EH (cell line): Measurements from ENCODE around the gene COP1.
"Not testable (repeated sequence)": the region's sequence is repeated elsewhere in the genome, so short reads cannot be mapped to it uniquely, and the experiment has no call there.

ENCODE experiments used
- DNase-seq: peaks from one replicate; pipeline ENCODE4 v3.0.0-alpha.2; 2015; ENCODE audit warnings: low read depth

COP1 gene

DNA sequence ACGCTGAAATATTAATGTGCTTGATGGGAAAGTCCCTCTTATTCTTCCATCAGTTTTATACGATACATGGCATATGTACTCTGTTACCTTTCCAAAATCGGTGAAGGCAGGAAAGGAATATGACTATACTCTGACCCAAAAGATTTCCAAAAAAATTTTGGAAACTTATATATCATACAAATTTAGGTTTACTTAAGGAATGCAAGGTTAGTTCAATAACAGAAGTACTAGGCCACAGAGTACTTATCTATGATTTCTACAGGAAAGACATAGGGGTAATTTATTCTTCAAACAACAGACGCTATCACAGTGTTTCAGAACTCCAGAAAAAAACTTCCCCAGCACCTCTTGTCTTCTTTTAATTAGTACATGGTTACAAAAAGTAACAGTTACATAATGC lies 84.8 kb downstream of the COP1 start:
- no peak for DNase-seq

DNA sequence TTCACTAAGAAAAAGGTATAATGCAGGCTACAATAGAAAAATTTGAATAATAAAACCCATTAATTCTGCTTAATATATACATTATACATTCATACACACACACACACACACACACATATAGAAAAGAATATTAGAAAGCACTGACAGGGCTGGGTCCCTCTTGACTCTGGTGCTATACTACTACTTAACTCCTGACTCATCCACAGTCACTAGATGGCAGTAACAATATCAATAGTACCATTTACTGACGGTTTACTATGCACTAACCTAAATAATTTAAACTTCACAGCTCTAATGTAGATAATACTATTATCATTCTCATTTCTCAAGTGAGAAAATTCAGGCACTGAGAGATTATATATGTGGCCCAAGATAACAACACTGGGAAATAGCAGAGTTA lies 87.5 kb downstream of the COP1 start:
- DNase-seq, result peak; percentile 16

DNA sequence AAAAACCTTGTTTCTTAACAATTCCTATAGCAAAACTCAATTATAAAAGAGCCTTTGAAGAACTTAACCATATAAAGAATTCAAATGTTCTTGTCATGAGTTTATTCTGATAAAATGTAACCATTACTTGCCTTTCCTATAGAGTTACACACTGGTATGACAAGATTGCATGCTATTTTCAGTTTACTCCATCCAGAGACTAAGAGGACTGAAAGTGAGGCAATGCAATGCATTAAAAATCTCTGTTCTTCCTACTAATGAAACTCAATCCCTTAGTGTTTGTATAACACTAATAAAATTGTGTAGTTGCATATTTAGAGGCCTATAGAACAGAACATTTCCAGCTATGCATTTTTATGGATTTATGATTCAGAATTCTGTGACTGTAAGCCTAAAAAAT lies 88.1 kb downstream of the COP1 start:
- peak; percentile 57 for DNase-seq

DNA sequence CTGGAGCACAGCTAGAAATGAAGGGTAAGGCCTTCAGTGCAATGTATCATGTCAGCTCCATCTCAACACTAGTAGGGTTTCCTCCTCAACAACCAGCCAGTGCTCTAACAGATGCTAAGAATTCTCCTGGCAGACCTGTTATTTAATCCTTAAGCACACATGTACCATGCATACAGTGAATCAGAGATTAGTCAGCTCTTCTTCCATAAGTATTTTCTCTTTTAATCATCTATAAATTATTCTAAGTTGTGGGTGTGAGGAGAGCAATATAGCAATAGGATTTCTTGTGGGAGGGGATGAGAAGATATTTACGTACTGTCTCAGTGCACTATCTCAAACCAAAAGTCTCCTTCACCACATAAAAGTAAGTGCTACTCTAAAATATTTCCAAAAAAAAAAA lies 95.3 kb downstream of the COP1 start:
- peak; percentile 7 for DNase-seq

DNA sequence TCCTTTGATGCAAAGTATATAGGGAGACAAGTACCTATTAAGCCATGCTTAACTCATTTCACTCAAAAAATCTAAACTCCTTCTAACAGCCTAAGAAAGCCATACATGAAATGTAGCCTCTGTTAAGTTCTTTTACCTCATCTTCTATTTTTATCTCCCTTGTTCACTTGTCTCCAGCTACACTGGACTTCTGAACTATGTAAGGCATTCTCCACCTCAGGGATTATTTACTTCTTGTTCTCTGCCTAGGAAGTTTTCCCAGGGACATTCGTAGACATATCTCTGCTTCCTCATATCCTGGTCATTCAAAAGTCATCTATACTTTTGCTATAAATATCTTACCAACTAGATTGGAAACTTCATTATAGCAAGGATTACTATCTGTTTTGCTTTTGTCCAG lies 96.9 kb downstream of the COP1 start:
- peak; percentile 63 for DNase-seq

DNA sequence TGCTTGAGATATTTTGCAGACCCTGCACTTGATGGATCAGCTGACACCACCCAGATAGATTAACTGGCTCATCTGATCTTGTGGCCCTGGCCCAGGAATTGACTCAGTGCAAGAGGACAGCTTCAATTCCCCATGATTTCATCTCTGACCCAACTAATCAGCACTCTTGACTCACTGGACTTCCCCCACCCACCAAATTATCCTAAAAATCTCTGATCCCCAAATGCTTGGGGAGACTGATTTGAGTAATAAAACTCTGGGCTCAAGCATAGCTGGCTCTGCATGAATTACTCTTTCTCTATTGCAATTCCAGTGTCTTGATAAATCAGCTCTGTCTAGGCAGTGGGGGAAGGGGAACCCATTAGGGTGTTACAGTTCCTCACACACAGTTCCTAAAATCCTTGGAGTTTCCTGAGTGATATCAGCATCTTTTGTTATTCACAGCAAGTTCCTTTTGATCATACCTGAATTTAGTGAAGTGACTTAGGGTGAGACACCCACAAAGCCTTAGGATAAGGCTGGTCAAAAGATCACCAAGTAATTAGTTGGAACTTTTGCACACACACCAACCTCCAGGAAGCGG lies 104.2 kb downstream of the COP1 start:
- peak; percentile 20 for DNase-seq

DNA sequence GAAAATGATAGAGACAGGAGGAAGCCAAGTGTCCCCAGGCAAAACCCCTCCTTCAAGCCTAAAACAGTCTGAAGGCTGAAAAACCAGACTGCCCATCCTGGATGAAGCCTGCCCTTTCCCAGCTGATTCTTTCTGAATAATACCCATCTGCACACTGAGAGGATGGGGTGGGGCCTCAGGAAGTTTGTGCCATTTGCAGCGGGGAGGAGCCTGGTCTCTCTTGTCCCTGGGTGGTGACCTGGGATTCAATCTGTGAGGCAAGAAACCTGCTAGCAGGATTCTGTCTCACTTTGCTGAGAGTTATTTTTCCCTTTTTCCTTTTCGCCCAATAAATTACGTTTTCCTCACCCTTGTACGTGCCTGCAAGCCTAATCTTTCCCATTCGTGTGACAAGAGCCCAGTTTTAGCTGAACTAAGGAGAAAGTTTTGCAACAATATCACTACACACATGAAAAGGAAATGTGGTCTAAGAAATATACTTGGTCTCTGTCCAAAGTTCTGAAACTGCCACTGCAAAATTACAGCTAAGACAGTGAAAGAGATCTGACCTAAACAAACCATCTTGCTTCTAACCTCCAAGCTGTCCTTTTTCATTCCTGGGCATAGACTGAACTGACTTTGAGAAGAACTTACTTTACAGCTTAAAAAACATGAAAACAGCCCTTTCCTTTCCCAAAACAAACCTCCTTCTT lies 105.0 kb downstream of the COP1 start:
- DNase-seq, result peak; percentile 47

DNA sequence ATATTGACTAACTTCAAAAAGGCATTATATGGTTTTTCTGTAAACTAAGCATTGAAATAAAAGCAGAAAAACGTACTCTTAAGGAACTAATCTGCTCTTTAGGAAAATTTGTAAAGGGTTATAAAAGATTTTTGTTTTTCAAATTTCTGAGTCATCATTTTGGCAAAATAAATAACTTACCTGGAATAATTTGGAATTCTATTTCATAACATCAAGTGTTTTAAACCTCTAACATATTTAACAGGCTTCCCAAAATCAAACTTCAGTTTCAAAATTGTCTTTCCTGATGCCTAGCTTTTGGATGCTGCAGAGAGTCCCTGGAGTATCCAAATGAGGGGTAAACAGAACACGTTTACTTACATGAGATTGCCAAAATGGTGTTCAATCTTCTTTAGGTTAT lies 108.5 kb downstream of the COP1 start:
- no peak for DNase-seq

DNA sequence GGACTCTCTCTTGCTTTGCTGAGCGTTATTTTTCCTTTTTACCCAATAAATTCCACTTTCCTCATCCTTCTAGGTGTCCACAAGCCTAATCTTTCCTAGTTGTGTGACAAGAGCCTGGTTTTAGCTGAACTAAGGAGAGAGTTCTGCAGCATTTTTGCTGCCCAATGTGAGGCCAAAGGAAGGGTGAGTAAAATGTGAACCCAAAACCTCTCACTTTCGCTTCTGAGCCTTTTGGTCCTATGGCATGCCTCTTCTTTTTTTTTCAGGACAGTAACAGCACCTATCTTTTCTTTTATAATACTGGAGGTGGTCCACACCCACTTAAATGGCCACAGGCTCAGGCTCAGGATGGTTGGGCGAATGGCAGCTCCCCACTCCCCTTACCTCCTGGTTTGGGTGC lies 111.1 kb downstream of the COP1 start:
- no peak for DNase-seq

DNA sequence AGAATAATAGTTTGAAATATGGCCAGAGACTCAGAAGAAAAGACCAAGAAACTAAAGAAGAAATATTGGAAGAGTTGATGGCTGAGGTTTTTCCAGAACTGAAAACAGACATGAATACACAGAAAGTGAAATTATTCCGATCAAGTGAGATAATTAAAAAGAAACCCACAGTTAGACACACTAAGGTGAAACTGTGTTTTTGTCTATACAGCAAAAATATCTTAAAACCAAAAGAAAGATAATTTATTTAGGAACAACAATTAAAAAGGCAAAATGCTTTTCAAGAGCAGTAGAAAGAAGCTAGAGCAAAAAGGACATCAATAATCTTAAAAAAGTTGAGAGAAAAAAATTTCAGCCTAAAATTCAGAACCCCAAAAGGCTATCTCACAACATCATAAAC lies 116.3 kb downstream of the COP1 start:
- DNase-seq, result no peak

DNA sequence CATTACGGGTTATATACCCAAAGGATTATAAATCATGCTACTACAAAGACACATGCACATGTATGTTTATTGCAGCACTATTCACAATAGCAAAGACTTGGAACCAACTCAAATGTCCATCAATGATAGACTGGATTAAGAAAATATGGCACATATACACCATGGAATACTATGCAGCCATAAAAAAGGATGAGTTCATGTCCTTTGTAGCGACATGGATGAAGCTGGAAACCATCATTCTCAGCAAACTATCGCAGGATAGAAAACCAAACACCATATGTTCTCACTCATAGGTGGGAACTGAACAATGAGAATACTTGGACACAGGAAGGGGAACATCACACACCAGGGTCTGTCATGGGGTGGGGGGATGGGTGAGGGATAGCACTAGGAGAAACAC lies 119.3 kb downstream of the COP1 start:
- not testable (repeated sequence) for DNase-seq

DNA sequence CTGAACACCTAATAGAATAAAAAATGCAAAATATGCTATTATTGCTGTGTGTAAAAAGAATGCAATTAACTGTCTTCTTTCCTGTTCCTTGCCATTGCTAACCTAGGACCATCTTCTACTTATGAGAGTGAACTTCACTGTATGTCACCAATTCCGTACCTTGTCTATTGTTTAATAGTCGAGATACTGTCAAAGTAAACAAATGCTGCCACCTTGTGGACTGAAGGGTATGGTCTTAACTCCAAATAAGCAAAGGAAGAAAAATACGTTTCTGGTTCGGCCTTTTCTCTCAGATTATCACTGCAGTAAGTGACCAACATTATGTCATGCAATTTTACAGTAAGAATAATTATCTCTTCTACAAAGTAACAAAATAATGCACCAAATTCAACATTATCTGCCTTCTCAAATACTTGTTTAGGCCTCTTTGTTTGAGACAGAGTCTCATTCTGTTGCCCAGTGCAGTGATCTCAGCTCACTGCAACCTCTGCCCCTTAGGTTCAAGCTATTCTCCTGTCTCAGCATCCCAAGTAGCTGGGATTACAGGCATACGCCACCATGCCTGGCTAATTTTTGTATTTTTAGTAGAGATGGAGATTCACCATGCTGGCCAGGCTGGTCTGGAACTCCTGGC lies 133.4 kb downstream of the COP1 start:
- peak; percentile 69 for DNase-seq

DNA sequence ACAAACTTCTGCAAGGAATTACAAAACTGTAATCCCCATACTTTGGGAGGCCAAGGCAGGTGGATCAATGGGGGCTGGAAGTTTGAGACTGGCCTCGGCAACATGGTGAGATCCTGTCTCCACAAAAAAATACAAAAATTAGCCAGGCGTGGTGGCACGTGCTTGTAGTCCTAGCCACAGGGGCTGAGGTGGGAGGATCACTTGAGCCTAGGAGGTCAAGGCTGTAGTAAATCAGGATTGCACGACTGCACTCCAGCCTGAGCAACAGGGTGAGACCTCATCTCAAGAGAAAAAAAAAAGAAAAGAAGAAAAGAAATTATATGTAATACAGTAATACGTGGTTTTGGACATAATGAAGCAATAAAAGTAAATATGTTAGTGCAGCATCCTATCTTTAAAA lies 138.2 kb downstream of the COP1 start:
- no peak for DNase-seq

DNA sequence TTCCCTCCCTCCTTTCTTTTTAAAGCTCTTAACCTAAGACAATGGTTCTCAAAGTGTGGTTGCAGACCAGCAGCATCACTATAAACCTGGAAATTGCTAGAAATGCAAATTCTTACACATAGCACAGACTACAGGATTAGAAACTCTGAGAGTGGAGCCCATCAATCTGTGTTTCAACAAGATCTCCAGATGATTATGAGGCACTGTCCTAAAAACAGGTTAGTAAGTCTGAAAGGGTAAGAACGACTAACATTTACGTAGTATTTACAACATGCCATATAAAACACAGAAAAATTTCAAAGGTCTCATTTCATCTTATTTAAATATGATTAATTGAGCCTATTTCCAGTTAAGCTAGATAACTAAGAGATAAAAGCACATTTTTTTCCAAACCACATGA lies 138.8 kb downstream of the COP1 start:
- no peak for DNase-seq

DNA sequence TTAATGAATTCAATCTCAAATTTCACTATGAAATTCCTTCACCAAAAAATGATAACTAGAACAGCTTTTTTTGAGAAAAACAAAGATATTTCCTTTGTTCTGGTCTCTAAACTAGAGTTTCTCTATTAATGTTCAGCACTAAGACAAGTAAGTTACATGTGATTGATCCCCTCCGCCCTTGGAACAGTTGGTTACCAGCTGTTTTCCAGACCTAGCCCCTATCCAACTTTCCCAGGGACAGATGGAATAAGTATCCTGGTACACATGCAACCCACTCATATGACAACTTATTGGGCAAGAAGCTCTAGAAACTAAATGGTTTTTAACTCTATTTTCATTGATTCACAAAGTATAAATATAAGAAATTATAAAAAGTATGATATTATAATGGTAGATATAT lies 140.4 kb downstream of the COP1 start:
- no peak for DNase-seq

DNA sequence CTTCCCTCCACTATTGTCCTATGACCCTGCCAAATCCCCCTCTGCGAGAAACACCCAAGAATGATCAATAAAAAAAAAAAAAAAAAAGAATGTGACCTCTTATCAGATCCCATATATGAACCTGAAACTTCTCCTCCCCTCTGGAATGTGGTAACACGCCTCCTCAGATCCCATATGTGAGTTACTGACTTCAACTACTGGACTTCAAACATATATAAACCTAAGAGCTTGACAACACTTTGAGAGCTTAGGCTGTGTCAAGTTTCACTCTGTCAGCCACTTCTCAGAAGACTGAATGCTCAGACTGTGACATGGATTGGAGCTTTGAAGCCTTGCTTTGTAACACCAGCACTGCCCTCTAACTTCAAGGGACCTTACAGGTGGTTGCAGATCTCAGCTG lies 148.4 kb downstream of the COP1 start:
- no peak for DNase-seq

DNA sequence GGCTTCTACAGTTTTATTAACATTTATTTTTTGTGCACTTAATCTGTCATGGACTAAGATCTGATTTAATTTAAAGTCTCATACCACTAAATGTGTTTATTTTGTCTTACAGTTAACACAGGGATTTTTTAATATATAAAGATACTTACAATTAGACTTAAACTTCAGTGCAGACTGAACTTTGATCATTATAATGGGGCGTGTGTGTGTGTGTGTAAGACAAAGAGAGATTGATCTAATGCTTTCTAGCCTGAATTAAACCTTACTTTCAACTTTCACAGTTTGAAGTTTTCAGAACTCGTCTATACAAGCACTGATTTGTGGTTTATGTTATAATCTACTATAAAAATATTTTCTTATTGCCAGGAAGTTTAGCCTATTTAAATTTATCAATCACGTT lies 150.8 kb downstream of the COP1 start:
- no peak for DNase-seq

DNA sequence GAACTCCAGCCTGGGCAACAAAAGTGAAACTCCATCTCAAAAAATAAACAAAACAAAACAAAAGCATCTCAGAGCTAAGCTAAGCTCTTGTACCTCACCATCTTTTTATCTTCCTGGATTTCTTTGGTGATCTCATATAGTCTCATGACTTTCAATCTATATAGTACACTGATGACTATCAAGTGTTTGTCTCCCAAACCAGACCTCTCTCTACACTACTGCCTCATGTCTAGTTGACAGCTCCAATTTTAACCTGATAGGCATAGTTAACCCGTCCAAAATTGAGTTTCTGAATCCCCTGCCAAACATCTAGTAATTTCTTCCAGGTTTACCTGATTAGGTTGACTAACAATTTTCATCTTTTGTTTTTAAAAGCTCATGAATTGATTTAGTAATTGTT lies 151.7 kb downstream of the COP1 start:
- DNase-seq, result no peak

DNA sequence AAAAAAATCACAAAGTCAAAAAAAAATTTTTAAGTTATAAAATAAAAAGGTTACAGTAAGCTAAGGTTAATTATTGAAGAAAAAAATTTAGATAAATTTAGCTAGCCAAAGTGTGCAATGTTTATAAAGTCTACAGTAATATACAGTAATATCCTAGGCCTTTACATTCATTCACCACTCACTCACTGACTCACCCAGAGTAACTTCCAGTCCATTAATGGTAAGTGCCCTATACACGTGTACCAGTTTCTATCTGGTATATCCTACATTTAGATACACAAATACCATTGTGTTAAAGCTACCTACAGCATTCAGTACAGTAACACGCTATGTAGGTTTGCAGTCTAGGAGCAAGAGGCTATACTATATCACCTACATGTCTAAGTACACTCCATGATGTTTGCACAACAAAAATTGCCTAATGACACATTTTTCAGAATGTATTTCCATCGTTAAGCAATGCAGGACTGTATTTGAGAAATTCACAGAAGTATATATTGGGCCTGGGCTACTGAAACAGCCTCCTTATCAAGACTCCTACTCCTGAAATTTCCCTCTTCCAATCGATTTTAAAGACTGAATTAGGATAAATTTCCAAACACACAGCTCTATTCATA lies 155.1 kb downstream of the COP1 start:
- no peak for DNase-seq

DNA sequence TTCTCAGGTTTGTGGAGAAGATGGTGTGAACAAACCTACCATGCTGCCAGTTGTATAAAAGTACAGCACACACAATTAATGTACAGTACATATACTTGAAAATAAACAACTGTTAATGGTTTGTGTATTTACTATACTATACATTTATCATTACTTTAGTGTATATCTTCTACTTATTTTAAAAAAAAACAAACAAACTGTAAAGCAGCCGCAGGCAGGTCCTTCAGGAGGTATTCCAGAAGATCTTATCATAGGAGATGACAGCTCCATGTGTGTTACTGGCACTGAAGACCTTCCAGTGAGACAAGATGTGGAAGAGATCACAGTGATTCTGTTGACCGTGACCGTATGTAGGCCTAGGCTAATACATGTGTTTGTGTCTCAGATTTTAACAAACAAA lies 155.7 kb downstream of the COP1 start:
- no peak for DNase-seq

DNA sequence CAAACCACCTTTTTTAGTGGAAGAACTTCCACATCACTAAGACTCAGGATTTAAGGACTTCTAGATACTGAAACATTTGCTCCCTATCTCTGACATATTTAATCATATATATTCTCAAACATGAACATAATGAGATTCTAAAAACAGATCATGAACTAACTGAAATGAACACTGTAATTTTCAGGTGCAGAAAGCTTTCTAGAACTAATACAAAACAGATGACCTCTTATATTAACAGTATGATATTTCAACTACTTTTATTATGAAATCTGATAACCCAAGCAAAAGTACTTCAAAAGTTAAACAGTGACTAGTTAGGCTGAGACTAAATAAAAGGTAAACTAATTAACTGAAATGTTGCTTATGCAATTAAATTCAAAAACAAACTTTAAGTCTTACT lies 157.5 kb downstream of the COP1 start:
- no peak for DNase-seq

DNA sequence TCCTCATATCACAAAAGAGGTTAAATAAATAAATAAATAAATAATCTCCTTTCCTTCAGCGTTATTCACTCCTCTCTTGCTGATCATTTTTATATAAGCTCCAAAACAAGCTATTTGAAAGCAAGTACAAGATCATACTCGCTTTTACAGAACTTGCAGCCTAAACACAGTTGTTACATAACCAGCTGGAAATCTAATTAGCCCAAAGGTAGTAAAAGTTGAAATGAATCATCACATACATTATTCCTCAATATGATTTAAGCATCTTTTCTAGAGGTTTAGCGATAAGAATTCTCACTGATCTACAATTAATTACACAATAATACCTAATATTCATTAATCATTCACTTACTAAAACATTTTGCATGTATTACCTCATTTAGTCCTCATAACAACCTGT lies 160.2 kb downstream of the COP1 start:
- no peak for DNase-seq

DNA sequence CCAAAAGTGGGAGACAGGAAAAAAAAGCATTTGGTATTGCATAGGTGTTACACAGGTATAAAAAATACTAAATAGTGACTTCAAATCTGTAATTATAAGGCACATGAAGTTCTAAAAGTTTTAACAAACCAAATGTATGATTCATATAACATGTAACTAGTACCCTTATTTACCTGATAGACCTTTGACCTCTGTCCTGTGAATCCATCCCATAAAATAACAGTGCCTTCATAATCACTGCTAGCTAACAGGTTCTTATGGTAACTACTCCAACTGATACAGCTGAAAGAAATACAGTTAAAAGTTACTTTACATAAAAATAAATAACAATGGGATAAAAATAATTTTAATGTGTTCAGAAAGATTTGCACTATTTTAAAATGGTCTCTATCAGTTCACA lies 163.5 kb downstream of the COP1 start:
- DNase-seq, result no peak
